OCI-LY3 (cell line): ENCODE results near the gene SEMA5B.

Experiments
- EZH2phosphoT487 ChIP-seq: fragments of 200-600 bp; shearing (Covaris generic); IDR thresholded peaks from 2 replicates; pipeline ENCODE4 v1.6.1; 2018; ENCODE audit warnings: antibody characterized with exemption, mixed run types, low read depth
- TF ChIP-seq, protein P1 (sequence below): fragments of 200-600, 300-600 bp; sonication (generic); IDR thresholded peaks from 2 replicates; pipeline ENCODE4 v1.5.1; 2014; ENCODE audit warnings: antibody characterized with exemption, low read length, low read depth

- no peak for TF ChIP-seq EZH2phosphoT487
- TF ChIP-seq, protein P1, sequence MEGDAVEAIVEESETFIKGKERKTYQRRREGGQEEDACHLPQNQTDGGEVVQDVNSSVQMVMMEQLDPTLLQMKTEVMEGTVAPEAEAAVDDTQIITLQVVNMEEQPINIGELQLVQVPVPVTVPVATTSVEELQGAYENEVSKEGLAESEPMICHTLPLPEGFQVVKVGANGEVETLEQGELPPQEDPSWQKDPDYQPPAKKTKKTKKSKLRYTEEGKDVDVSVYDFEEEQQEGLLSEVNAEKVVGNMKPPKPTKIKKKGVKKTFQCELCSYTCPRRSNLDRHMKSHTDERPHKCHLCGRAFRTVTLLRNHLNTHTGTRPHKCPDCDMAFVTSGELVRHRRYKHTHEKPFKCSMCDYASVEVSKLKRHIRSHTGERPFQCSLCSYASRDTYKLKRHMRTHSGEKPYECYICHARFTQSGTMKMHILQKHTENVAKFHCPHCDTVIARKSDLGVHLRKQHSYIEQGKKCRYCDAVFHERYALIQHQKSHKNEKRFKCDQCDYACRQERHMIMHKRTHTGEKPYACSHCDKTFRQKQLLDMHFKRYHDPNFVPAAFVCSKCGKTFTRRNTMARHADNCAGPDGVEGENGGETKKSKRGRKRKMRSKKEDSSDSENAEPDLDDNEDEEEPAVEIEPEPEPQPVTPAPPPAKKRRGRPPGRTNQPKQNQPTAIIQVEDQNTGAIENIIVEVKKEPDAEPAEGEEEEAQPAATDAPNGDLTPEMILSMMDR = no peak
Measured at GRCh38 chr3:123044981-123045763, 17.6 kb upstream of the SEMA5B start.
